ENCODE measurements around the gene ZMYND15.
"Not testable (repeated sequence)": the region's sequence is repeated elsewhere in the genome, so short reads cannot be mapped to it uniquely, and the experiment has no call there.

DNA sequence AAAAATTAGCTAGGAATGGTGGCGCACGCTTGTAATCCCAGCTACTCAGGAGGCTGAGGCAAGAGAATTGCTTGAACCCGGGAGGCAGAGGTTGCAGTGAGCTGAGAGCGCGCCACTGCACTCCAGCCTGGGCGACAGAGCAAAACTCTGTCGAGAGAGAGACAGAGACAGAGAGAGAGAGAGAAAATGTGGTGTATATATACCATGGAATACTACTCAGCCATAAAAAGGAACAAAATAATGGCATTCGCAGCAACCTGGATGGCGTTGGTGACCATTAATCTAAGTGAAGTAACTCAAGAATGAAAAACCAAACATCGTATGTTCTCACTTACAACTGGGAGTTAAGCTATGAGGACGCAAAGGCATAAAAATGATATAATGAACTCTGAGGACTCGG lies 49.8 kb upstream of the ZMYND15 start:
- TF ChIP-seq, protein P1, sequence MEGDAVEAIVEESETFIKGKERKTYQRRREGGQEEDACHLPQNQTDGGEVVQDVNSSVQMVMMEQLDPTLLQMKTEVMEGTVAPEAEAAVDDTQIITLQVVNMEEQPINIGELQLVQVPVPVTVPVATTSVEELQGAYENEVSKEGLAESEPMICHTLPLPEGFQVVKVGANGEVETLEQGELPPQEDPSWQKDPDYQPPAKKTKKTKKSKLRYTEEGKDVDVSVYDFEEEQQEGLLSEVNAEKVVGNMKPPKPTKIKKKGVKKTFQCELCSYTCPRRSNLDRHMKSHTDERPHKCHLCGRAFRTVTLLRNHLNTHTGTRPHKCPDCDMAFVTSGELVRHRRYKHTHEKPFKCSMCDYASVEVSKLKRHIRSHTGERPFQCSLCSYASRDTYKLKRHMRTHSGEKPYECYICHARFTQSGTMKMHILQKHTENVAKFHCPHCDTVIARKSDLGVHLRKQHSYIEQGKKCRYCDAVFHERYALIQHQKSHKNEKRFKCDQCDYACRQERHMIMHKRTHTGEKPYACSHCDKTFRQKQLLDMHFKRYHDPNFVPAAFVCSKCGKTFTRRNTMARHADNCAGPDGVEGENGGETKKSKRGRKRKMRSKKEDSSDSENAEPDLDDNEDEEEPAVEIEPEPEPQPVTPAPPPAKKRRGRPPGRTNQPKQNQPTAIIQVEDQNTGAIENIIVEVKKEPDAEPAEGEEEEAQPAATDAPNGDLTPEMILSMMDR (optimal IDR thresholded peaks at IDR 0.05 in 1 of 3, IDR thresholded peaks at IDR 0.05 in 1 of 3, conservative IDR thresholded peaks at IDR 0.05 in 1 of 3; ENCODE audit: extremely low read depth in 1 of 3, insufficient read depth in 2 of 3, low read length in 3 of 3): not testable (repeated sequence)
- not testable (repeated sequence) for TF ChIP-seq EZH2 (IDR thresholded peaks at IDR 0.05; ENCODE audit: low read length)

All from keratinocyte (primary cell).